H9 (cell line): ENCODE data around the gene AEBP2. TPM values are rescaled to one million over a fixed set of nuclear protein-coding genes. Genes with fewer than 3 reads are reported as not detected.
A peak's percentile ranks its signal among the peaks of the same experiment; 100 is the strongest.

Experiments used
- DNase-seq: peaks from one replicate; pipeline ENCODE4 v3.0.0-alpha.2; 2017
- H2AFZ ChIP-seq: one replicate; pipeline ENCODE4 v1.6.1; 2013; ENCODE audit warnings: mild to moderate bottlenecking, low read length, control low read depth, moderate library complexity
- H2AK5ac ChIP-seq: 2 replicates; pipeline ENCODE4 v1.6.1; 2013; ENCODE audit warnings: low read length, control low read depth, mixed read lengths; ENCODE audit not compliant: insufficient read length
- H2BK120ac ChIP-seq: one replicate; pipeline ENCODE4 v1.6.1; 2013; ENCODE audit warnings: low read depth, mild to moderate bottlenecking, low read length, control low read depth, inconsistent platforms; ENCODE audit not compliant: poor library complexity, severe bottlenecking
- H2BK12ac ChIP-seq: 2 replicates; pipeline ENCODE4 v1.6.1; 2013; ENCODE audit warnings: low read length, control low read depth, mixed read lengths, low read depth; ENCODE audit not compliant: insufficient read length
- H2BK15ac ChIP-seq: 2 replicates; pipeline ENCODE4 v1.6.1; 2013; ENCODE audit warnings: low read depth, low read length, control low read depth
- H2BK20ac ChIP-seq: one replicate; pipeline ENCODE4 v1.6.1; 2013; ENCODE audit warnings: low read depth, mild to moderate bottlenecking, low read length, control low read depth, inconsistent platforms; ENCODE audit not compliant: poor library complexity, severe bottlenecking
- H2BK5ac ChIP-seq: 2 replicates; pipeline ENCODE4 v1.6.1; 2013; ENCODE audit warnings: low read length, control low read depth, mixed read lengths; ENCODE audit not compliant: insufficient read length
- H3K14ac ChIP-seq: 2 replicates; pipeline ENCODE4 v1.6.1; 2013; ENCODE audit warnings: low read length, control low read depth; ENCODE audit not compliant: insufficient read depth
- H3K18ac ChIP-seq: 2 replicates; pipeline ENCODE4 v1.6.1; 2013; ENCODE audit warnings: low read depth, mild to moderate bottlenecking, mixed read lengths, low read length, control low read depth; ENCODE audit not compliant: insufficient read length
- H3K23ac ChIP-seq: 2 replicates; pipeline ENCODE4 v1.6.1; 2013; ENCODE audit warnings: low read length, control low read depth, mixed read lengths, low read depth; ENCODE audit not compliant: insufficient read length
- H3K23me2 ChIP-seq: 2 replicates; pipeline ENCODE4 v1.6.1; 2013; ENCODE audit warnings: low read depth, mild to moderate bottlenecking, mixed read lengths, low read length, control low read depth; ENCODE audit not compliant: insufficient read length, poor library complexity, severe bottlenecking
- H3K27ac ChIP-seq: 2 replicates; pipeline ENCODE4 v1.5.1; 2013; ENCODE audit warnings: low read length, control low read depth, mixed read lengths, low read depth; ENCODE audit not compliant: insufficient read length
- H3K27me3 ChIP-seq: 2 replicates; pipeline ENCODE4 v1.6.1; 2013; ENCODE audit warnings: low read length, control low read depth, inconsistent platforms; ENCODE audit not compliant: insufficient read depth
- H3K4ac ChIP-seq: 2 replicates; pipeline ENCODE4 v1.6.1; 2013; ENCODE audit warnings: low read depth, mild to moderate bottlenecking, control low read depth, inconsistent platforms, low read length, moderate library complexity
- H3K4me1 ChIP-seq: 2 replicates; pipeline ENCODE4 v1.6.1; 2013; ENCODE audit warnings: low read length, control low read depth, inconsistent platforms; ENCODE audit not compliant: insufficient read depth
- H3K4me2 ChIP-seq: 2 replicates; pipeline ENCODE4 v1.6.1; 2013; ENCODE audit warnings: low read length, control low read depth, mixed read lengths; ENCODE audit not compliant: insufficient read length, insufficient read depth
- H3K56ac ChIP-seq: 2 replicates; pipeline ENCODE4 v1.6.1; 2013; ENCODE audit warnings: low read depth, mild to moderate bottlenecking, mixed read lengths, low read length, control low read depth; ENCODE audit not compliant: insufficient read length
- H3K79me1 ChIP-seq: 2 replicates; pipeline ENCODE4 v1.6.1; 2013; ENCODE audit warnings: low read depth, mild to moderate bottlenecking, moderate library complexity, low read length, control low read depth, inconsistent platforms; ENCODE audit not compliant: insufficient read depth, poor library complexity, severe bottlenecking
- H3K79me2 ChIP-seq: 2 replicates; pipeline ENCODE4 v1.6.1; 2013; ENCODE audit warnings: low read length, control low read depth, inconsistent platforms; ENCODE audit not compliant: insufficient read depth
- H3K9ac ChIP-seq: 2 replicates; pipeline ENCODE4 v1.6.1; 2013; ENCODE audit warnings: low read length, control low read depth, mixed read lengths; ENCODE audit not compliant: insufficient read length; ENCODE audit errors: extremely low read depth
- H3K9me3 ChIP-seq: one replicate; pipeline ENCODE4 v1.6.1; 2013; ENCODE audit warnings: low read depth, low read length, inconsistent platforms; ENCODE audit not compliant: control insufficient read depth
- H3T11ph ChIP-seq: one replicate; pipeline ENCODE4 v1.6.1; 2013; ENCODE audit warnings: mild to moderate bottlenecking, low read length, control low read depth, inconsistent platforms
- H4K20me1 ChIP-seq: one replicate; pipeline ENCODE4 v1.6.1; 2013; ENCODE audit not compliant: control insufficient read depth, insufficient read length, insufficient read depth
- H4K5ac ChIP-seq: 2 replicates; pipeline ENCODE4 v1.6.1; 2013; ENCODE audit warnings: low read depth, mild to moderate bottlenecking, mixed read lengths, low read length, control low read depth; ENCODE audit not compliant: insufficient read length
- H4K8ac ChIP-seq: replicated peaks from 2 replicates; pipeline ENCODE4 v1.6.1; 2013; ENCODE audit warnings: low read length, control low read depth, mixed read lengths, low read depth; ENCODE audit not compliant: insufficient read length
- H4K91ac ChIP-seq: 2 replicates; pipeline ENCODE4 v1.6.1; 2013; ENCODE audit warnings: low read depth, mild to moderate bottlenecking, moderate library complexity, mixed read lengths, low read length, control low read depth; ENCODE audit not compliant: insufficient read length
- H3K27ac Mint-ChIP-seq, 3 experiments: 2 replicates in 2 of 3; 3 replicates in 1 of 3; pipeline ENCODE4 v1.8.0; 2020 to 2021; ENCODE audit warnings: mixed read lengths in 3 of 3, mild to moderate bottlenecking in 1 of 3, moderate library complexity in 1 of 3
- H3K27me3 Mint-ChIP-seq: 2 replicates; pipeline ENCODE4 v1.8.0; 2021; ENCODE audit warnings: low read depth, mild to moderate bottlenecking, moderate library complexity, mixed read lengths
- H3K36me3 Mint-ChIP-seq, 3 experiments: 2 replicates in 2 of 3; 3 replicates in 1 of 3; pipeline ENCODE4 v1.8.0; 2020 to 2021; ENCODE audit warnings: low read depth in 3 of 3, mixed read lengths in 3 of 3; ENCODE audit not compliant: insufficient read depth in 1 of 3
- H3K4me1 Mint-ChIP-seq, 2 experiments: 2 replicates each; pipeline ENCODE4 v1.8.0; 2020; ENCODE audit warnings: mixed read lengths in 2 of 2
- H3K4me3 Mint-ChIP-seq, 2 experiments: 2 replicates in 1 of 2; 3 replicates in 1 of 2; pipeline ENCODE4 v1.8.0; 2020 to 2021; ENCODE audit warnings: mild to moderate bottlenecking in 2 of 2, mixed read lengths in 2 of 2, moderate library complexity in 1 of 2
- H3K9me3 Mint-ChIP-seq, 2 experiments: 2 replicates in 1 of 2; 3 replicates in 1 of 2; pipeline ENCODE4 v1.8.0; 2020; ENCODE audit warnings: mild to moderate bottlenecking in 2 of 2, mixed read lengths in 2 of 2, moderate library complexity in 1 of 2
- WGBS: extraction: QIAGEN DNeasy Blood & Tissue Kit; methylation state at CpG from one replicate; pipeline ENCODE4 v1.1.7; 2013; ENCODE audit warnings: missing lambda C conversion rate, low lambda C conversion rate, mixed read lengths; ENCODE audit not compliant: insufficient read length; ENCODE audit errors: extremely low coverage; 5-methylcytosine and 5-hydroxymethylcytosine counted together
- total RNA-seq: library from RNA; stranded (reverse); gene quantifications from 2 replicates; pipeline ENCODE4 v1.2.1, GENCODE V29; 2021
- TF ChIP-seq, protein P1 (sequence below): fragments of 200-600 bp; sonication (generic); conservative IDR thresholded peaks from 3 replicates; pipeline ENCODE4 v1.8.0; 2021; ENCODE audit warnings: antibody characterized with exemption, mild to moderate bottlenecking

AEBP2 gene
- total RNA-seq, 1 experiment from 2014 or later, result 82.8 TPM

DNA sequence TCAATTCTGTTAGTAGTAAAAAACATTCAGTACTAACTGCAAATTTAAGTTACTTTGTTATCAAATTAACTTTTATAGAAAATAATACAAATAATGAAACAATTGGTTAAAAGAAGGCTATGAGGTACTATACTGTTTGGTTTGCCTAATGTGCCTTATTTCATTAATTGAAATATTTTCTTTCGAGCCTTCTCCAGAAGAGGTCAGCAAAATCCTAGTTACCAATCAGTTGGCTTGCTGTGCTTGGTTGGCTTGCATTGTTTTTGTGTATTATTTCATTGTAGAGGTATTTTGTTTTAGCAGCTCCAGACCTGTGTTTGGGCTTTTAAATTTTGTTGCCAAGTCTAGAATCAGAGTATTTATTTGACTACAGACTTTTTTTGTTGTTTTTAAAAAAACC lies 68.5 kb downstream of the AEBP2 start:
- Histone ChIP-seq H2BK15ac (no peak overlapping the region), H4K91ac (no peak overlapping the region), H3K56ac (no peak overlapping the region), H2BK5ac (no peak overlapping the region), H3K4ac (no peak overlapping the region), H3T11ph (no peak overlapping the region), H4K8ac (no peak overlapping the region), H3K18ac (no peak overlapping the region), H3K4me2 (no peak overlapping the region), H4K5ac (no peak overlapping the region), H2AFZ (no peak overlapping the region), H3K27ac (no peak overlapping the region), H3K79me2 (peaks cover 15% of the 10 kb centered on the region), H3K9me3 (no peaks in the 10 kb centered on the region), H2BK12ac (no peak overlapping the region), H3K23ac (no peak overlapping the region), H3K27me3 (no peaks in the 10 kb centered on the region), H2BK20ac (no peak overlapping the region), H3K4me1 (no peaks in the 10 kb centered on the region), H2AK5ac (no peak overlapping the region), H3K9ac (no peak overlapping the region), H2BK120ac (no peak overlapping the region), H4K20me1 (no peaks in the 10 kb centered on the region), H3K23me2 (no peaks in the 10 kb centered on the region), H3K79me1 (peaks cover 4% of the 10 kb centered on the region), H3K14ac (no peak overlapping the region)
- TF ChIP-seq, protein P1, sequence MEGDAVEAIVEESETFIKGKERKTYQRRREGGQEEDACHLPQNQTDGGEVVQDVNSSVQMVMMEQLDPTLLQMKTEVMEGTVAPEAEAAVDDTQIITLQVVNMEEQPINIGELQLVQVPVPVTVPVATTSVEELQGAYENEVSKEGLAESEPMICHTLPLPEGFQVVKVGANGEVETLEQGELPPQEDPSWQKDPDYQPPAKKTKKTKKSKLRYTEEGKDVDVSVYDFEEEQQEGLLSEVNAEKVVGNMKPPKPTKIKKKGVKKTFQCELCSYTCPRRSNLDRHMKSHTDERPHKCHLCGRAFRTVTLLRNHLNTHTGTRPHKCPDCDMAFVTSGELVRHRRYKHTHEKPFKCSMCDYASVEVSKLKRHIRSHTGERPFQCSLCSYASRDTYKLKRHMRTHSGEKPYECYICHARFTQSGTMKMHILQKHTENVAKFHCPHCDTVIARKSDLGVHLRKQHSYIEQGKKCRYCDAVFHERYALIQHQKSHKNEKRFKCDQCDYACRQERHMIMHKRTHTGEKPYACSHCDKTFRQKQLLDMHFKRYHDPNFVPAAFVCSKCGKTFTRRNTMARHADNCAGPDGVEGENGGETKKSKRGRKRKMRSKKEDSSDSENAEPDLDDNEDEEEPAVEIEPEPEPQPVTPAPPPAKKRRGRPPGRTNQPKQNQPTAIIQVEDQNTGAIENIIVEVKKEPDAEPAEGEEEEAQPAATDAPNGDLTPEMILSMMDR, result no peak
- no peak overlapping the region for H3K4me3 Mint-ChIP-seq
- no peaks in the 10 kb centered on the region for H3K27me3 Mint-ChIP-seq
- H3K36me3 Mint-ChIP-seq, result peaks cover 24 to 68% (median 47%) of the 10 kb centered on the region in 3 experiments
- peaks cover 19 to 21% of the 10 kb centered on the region in 2 experiments for H3K4me1 Mint-ChIP-seq
- no CpG with 5 or more reads among the region's 1 CpG for WGBS
- peaks cover 0 to 3% of the 10 kb centered on the region in 2 experiments; a peak in 1 of 5 replicates for H3K9me3 Mint-ChIP-seq
- DNase-seq, result no peak
- H3K27ac Mint-ChIP-seq, result peak overlapping the region in 1 of 3 experiments; percentile 7; a peak in 1 of 7 replicates
